Measurements from ENCODE around the gene ADARB1.

DNA sequence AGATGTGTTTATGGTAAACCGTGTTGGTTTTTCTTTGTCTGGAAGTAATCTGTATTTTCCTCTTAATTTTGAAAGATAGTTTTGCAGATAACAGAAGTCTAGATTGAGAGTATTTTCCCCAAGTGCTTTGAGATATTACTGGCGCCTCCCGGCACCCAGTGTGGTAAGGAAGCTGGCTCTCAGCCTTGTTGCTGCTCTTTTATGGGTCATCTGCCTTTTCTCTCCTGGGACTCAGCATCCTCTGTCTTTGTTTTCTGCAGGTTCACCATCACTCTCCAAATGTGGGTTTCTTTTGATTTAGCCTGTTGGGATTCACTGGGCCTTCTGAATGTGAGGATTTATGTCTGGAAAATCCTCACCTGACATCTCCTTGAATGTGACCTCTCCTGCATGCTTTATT, 175.9 kb downstream of the ADARB1 start:
- TF ChIP-seq, protein P1, sequence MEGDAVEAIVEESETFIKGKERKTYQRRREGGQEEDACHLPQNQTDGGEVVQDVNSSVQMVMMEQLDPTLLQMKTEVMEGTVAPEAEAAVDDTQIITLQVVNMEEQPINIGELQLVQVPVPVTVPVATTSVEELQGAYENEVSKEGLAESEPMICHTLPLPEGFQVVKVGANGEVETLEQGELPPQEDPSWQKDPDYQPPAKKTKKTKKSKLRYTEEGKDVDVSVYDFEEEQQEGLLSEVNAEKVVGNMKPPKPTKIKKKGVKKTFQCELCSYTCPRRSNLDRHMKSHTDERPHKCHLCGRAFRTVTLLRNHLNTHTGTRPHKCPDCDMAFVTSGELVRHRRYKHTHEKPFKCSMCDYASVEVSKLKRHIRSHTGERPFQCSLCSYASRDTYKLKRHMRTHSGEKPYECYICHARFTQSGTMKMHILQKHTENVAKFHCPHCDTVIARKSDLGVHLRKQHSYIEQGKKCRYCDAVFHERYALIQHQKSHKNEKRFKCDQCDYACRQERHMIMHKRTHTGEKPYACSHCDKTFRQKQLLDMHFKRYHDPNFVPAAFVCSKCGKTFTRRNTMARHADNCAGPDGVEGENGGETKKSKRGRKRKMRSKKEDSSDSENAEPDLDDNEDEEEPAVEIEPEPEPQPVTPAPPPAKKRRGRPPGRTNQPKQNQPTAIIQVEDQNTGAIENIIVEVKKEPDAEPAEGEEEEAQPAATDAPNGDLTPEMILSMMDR (IDR thresholded peaks at IDR 0.05) = no peak
- TF ChIP-seq ZFX (IDR thresholded peaks at IDR 0.05; ENCODE audit: borderline replicate concordance) = no peak

Measured in 22Rv1 (cell line).